GM19023 (cell line): ENCODE data around the gene PAFAH2.

Experiments used
- ATAC-seq: cut with Tn5 transposase; IDR thresholded peaks from one replicate; pipeline ENCODE4 v1.9.1; 2021; ENCODE audit warnings: mild to moderate bottlenecking, moderate library complexity; ENCODE audit not compliant: unreplicated experiment

PAFAH2 gene

DNA sequence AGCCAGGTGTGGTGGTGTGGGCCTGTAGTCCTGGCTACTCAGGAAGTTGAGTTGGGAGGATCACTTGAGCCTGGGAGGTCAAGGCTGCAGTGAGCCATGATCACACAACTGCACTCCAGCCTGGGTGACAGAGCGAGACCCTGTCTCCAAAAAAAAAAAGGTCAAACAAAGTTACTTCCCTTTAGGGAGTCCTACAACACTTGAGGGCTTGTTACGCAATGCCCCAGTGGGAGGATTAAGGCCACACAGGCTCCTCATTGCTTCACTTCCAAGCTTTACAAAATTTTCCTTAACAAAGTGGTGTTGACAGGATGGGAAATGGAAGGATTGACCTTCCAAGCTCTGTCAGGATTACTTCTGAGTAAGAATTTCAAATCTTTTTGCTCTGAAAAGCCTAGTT lies 17.5 kb upstream of the PAFAH2 start:
- no peak for ATAC-seq

GRCh38 chr1:26014179-26014578 lies 16.3 kb upstream of the PAFAH2 start:
- no peak for ATAC-seq

GRCh38 chr1:26012864-26013263 lies 15.0 kb upstream of the PAFAH2 start:
- no peak for ATAC-seq

- ATAC-seq, result no peak
These were observed 13.0 kb upstream of the PAFAH2 start for GRCh38 chr1:26010825-26011224.

DNA sequence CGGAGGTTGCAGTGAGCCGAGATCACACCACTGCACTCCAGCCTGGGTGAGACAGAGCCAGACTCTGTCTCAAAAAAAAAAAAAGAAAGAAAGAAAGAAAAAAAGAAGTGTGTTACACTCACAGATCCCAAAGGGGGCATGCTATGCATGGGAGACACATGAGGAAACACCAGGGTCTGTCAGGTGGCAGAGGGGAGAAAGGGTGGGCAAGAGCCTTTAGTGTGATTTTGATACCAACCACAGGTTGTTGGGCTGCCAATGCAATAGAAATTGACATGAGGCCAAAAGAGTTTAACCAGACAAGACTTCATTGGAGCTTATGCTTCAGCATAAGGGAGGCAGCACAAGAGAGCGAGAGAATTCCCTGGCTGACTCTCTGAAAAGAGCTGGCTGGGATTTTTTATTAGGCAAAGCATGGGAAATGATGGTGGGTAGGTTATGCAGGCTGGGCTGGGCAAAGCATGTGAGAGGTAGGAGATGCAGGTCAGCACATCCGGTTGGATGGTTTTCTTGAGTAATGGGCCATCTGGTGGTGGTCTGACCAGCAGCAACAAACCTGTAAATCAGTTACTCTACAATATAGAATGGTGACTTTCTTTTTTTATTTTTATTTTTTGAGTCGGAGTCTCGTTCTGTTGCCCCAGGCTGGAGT lies 12.1 kb upstream of the PAFAH2 start:
- ATAC-seq, result no peak

DNA sequence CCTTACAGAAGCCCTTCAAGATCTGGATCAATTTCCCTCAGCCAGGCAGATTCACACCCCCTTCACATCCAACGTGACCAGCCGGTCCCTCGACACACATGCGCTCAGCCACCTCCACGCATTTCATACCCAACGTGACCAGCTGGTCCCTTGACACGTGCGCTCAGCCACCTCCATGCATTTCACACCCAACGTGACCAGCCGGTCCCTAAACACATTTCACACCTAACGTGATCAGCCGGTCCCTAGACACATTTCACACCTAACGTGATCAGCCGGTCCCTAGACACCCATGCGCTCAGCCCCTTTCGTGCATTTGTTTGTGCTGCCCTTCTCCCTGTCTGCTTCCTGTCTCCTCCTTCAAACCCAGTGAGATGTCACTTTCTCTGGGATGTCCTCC lies 8.8 kb upstream of the PAFAH2 start:
- ATAC-seq, result no peak

DNA sequence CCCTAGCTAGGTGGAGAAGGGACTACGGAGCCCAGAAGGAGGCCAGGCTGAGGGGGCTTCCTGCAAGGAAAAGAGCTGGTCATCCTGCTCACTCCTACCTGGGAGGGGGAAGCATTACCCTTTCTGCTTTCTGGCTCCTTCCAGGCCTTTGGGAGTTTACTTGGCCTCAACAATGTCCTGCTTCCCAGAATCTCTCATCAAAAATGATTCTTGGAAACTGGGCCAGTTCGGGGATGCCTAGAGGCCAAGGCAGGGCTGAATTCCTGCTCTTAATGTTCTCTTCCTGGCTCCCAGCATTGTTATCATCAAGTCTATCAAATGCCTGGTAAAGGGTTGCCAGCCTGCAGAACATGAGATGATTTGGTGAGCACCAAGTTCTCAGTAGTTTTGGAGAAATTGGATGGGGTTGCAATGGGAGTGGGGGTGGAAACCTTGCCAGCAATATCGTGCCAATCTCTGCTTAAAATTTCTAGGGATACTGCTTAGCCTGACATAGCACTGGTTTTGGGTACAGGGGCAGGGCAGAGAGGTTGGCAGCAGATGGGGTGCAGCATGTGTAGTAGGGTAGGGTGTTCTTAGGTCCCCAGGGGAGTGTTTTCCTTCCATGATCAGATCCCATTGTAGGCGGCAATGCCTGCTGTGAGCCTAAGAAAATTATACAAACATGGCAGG lies 7.7 kb upstream of the PAFAH2 start:
- no peak for ATAC-seq

DNA sequence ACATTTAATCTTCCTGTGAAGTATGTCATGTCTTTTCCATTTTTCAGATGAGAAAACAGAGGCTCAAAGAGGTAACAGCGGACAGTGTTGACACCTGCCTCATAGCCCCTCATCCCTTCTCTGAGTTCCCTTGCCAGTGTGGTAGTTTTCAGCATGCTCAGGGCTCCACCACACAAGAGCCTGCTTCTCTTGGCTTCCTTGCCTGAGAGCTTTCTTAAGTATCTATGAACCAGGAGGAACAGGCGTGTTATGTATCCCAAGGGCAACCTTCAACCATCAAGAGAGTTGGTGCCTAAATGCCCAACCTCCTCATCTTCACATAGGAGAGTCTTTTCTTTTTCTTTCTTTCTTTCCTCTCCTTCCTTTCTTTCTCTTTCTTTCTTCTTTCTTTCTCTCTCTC lies 5.9 kb upstream of the PAFAH2 start:
- no peak for ATAC-seq

GRCh38 chr1:26003262-26003661 lies 5.4 kb upstream of the PAFAH2 start:
- ATAC-seq, result no peak

DNA sequence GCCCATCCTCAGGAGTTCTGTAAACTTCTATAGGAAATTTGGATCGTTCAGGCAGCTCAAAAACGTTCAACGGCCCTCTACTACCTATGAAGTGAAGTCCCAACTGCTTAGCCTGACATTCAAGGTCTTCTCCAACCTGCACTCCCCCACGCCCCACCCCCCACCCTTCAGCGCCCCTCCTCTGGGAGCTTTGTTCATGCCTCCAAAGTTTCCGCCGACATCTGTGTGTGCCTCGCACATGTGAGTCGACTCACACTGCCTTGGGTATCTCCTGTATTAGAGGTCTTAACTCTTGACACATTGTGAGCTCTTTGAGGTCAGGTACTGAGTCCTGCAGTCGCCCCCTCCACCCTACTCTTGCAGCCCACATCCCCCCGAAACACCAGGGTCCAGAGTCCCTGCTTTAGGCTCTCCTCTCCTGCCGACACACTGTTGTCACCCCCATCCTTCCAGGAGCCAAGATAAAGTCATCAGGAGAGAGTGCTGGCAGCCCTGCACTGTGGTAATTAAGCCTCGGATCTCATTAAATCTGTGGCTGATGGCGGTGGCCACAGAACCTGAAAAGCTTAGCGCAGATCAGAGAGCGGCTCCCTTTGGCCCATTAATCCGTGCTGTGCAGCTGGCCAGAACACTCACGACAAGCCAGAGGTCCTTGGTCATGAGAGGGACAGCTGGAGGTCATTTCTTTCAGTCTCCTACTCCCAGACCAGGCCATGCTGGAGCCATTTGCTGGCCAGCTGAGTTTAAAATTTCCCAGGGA lies 1.4 kb upstream of the PAFAH2 start:
- no peak for ATAC-seq

DNA sequence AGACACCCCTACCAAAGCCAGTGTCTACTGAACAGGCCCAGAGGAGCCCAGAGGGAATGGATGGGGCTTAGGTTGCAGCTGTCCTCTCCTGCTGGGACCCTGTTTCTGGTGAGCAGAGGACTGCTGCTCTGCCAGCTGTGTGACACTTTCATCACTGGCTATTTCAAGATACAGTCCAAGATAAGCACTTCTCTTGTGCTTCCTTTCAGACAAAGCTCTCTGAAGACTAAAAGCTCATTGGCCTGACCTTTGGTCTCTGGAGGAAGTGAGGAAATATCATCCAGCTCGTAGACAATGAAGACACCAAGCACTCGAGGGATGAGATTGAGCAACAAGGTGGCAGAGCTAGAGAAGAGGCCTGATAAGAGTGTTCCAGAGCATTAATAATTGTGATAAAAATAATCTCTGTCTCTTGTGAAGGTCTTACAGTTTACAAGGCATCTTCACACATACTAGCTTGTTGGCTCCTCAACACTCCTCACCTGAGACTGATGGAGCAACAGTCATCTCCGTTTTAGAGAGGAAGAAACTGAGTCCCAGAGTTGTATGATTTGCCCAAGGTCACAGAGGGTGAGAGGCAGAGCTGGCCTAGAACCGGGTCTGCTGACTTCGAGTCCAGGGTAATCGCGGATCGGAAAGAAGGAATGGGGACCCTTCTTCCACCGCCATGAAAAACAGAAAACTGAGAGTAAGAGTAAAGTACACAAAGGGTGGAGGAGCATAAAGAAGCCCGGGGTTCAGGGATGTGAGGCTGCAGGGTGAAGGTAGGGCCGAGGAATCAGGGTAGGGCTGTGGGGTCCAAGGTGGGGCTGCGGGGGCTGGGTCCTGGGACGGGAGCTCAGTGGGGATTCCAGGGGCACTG lies 666 bp downstream of the PAFAH2 start:
- ATAC-seq, result no peak

GRCh38 chr1:25994402-25995150 lies 3.3 kb downstream of the PAFAH2 start:
- no peak for ATAC-seq

- no peak for ATAC-seq
These were observed 4.5 kb downstream of the PAFAH2 start for GRCh38 chr1:25993197-25993951.

GRCh38 chr1:25992689-25993171 lies 5.1 kb downstream of the PAFAH2 start:
- no peak for ATAC-seq

DNA sequence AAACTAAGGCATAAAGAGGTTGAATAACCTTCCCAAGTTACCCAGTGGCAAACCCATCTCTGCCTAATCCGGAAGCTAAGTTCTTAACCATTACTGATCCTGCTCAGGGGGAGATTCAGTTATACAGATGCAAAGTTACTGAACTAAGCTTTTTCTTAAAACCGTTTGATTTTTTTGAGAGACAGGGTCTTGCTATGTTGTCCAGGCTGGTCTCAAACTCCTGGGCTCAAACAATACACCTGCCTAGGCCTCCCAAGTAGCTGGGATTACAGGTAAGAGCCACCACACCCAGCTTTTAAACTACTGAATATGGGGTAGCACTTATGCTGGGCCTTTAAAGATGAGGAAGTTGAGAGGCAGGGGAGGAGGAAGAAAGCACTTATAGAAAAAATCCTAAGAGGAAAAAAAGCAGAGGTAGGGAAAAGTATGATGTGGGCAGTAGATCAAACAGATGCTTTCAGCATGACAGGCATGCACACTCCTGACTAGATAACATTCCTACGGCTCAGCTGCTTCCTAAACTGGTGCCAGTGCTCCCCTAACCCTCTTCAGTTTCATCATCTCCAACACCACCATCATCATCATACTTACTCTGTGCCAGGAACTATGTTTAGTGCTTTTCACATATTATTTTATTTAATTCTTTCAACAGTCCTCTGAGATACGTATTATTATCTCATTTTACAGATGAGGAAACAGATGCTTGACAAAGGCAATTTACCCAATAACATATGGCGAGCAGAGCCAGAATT lies 5.8 kb downstream of the PAFAH2 start:
- ATAC-seq, result no peak

- no peak for ATAC-seq
These were observed 7.0 kb downstream of the PAFAH2 start for GRCh38 chr1:25990702-25991395.

DNA sequence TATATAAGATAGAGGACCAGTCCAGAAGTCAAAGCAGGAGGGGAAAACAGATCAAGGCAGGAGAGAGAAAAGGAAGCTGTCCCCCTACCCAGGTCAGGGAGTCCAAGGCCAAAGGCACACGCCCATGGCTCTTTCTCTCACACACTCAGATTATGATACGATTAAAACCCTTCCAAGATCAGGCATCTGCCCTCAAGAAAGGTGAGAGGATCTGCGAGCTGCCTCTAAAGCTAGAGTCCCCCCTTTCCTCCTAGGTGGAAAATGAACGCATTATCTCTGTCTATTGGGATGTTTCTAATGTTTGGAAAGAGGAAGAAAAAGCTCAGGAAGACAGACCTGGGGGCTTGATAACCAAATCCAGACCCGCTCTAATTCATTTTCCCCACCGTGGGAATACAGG lies 7.6 kb downstream of the PAFAH2 start:
- no peak for ATAC-seq
